NCI-H187 (cell line): Measurements from ENCODE around the gene ZNF12.
"Not testable (repeated sequence)": the region's sequence is repeated elsewhere in the genome, so short reads cannot be mapped to it uniquely, and the experiment has no call there.

Experiments used
- DNase-seq, 2 experiments: peaks; one replicate each; lab custom pipeline; 2025; lab: John Stamatoyannopoulos, UW

ZNF12 gene

DNA sequence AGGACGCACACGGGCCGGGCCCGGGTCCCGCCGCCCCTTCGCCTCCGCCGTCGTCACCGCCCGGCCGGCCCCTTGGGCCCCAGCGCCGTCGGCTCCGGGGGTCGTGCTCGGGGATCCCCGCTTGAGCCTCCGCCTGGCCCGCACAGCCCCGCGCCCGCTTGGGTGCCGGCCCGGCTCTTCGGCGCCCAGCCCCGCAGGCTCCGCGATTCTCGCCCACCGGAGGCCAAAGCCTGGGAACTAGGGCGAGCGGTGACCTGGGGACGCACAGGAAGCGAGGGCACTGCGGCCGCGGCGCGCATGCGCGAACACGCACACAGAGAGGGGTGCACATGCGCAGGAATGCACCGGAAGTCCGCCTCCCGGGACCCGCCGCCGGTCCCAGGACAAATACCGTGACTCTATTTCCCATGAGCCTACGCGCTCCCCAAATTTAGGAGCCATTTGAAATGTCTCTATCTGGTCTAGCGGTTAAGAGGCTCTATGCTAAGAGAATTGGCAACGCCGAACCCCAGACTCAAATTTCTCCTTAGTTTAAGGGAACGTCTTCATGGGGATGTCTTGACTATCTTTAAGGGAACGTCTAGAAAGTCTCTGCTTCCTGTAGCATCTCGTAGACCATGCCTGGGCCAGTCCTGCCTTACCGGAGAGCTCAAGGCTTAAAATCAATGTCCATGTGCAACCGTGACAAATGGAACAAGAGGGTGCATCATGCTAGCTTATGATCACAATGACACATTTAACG is at the start of gene ZNF12:
TSS of gene ZNF12 (minus strand) at position 282 of the 742 bp plus-strand sequence. CDS start 1,774 bp downstream, outside the sequence.
- DNase-seq = peak; percentile 66 to 80

GRCh38 chr7:6753964-6754363 is 47.2 kb upstream of the ZNF12 start, which contains the start of gene RSPH10B2:
RSPH10B2 (plus strand) TSS chr7:6754103; CDS start chr7:6757678, 3,575 bp downstream.
- not testable (repeated sequence) for DNase-seq

GRCh38 chr7:6750173-6750572 is 43.4 kb upstream of the ZNF12 start:
- DNase-seq = not testable (repeated sequence)

DNA sequence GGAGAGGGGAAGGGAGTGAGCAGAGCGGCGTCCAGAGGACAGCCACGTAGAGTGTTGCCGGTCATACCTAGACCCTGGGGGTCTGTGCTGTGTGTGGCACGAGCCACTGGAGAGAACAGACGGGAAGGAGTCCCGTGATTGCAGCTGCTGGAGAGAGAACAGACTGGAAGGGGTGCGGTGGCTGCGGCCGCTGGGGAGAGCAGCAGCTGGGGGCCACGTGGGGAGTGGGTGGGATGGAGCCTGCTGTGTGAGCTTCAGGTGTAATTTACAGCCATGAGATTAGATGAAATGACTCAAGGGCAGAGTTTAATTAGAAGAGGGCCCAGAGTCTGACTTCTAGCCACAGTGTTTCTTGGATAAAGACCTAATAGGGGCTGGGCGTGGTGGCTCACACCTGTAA is 42.6 kb upstream of the ZNF12 start:
- DNase-seq = not testable (repeated sequence)

GRCh38 chr7:6744410-6745100 is 37.8 kb upstream of the ZNF12 start:
- DNase-seq = not testable (repeated sequence)

GRCh38 chr7:6738415-6738814 is 31.7 kb upstream of the ZNF12 start:
- DNase-seq = not testable (repeated sequence)

- no peak for DNase-seq
Measured at GRCh38 chr7:6730343-6730633, 23.5 kb upstream of the ZNF12 start.

- DNase-seq = peak in 1 of 2 experiments; percentile 45
Measured at GRCh38 chr7:6729492-6730342, 23.0 kb upstream of the ZNF12 start.

DNA sequence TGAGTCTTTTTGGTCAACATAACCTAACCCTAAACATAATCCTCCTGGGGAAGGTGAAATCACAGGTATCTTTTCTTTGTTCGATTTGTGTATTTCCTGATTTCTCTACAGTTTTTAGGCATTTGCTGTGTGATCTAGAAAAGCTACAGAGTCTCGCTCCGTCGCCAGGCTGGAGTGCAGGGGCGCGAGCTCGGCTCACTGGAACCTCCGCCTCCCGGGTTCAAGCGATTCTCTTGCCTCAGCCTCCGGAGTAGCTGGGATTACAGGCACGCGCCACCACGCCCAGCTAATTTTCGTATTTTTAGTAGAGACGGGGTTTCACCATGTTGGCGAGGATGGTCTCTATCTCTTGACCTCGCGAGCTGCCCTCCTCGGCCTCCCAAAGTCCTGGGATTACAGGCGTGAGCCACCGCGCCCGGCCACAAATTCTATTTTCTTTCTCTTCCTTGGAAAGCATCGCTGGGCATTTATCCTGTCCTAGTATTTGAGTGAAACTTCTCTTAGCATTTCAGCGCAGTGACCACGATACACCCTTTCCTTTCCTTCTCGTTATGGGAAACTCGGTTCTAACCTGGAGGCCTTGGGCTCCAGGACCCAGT is 22.2 kb upstream of the ZNF12 start:
- DNase-seq = not testable (repeated sequence)

- DNase-seq = no peak
Measured at GRCh38 chr7:6727663-6728062, 20.9 kb upstream of the ZNF12 start.

GRCh38 chr7:6726341-6726740 is 19.6 kb upstream of the ZNF12 start:
- not testable (repeated sequence) for DNase-seq

DNA sequence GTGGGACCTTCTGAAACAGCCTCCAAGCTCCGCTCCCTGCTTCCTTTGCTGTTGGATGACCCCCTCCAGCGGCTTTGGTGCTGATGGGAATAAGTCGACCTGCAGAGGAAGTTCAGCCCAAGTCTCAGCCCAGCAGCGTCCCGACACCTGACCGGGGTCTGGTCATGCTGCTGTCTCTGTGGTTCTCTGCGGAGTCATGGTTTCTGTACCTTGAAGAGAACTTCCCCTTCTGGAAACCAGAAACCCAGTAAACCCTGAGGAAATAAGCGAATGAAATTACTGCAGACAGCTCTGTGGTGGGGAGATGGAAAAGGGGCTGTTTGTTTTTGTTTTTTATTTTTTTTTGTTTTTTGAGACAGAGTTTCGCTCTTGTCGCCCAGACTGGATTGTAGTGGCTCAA is 18.3 kb upstream of the ZNF12 start:
- no peak for DNase-seq

GRCh38 chr7:6724351-6724750 is 17.6 kb upstream of the ZNF12 start:
- DNase-seq = not testable (repeated sequence)

- no peak for DNase-seq
Measured at GRCh38 chr7:6718124-6718523, 11.4 kb upstream of the ZNF12 start.

DNA sequence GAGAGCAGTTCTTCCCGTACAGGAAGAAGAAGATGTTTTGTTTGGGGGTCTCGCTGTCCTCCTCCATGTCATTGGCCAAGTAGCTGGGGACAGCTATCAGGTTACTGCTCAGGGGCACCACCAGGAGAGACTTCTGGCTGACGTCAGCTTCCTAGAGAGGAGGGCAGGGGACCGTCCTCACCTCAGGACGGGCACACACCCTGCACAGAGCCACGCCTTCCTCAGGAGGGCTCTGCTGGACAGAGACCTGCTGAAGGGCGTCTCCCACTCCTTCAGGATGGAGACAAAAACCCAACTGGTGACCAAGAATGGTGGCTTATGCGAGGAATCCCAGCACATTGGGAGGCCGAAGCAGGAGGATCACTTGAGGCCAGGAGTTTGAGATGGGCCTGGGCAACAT is 9.2 kb upstream of the ZNF12 start:
- not testable (repeated sequence) for DNase-seq

- no peak for DNase-seq
Measured at GRCh38 chr7:6714360-6714759, 7.6 kb upstream of the ZNF12 start.

GRCh38 chr7:6709808-6710207 is 3.1 kb upstream of the ZNF12 start:
- DNase-seq = no peak

- DNase-seq = no peak
Measured at GRCh38 chr7:6708304-6708703, 1.6 kb upstream of the ZNF12 start.

DNA sequence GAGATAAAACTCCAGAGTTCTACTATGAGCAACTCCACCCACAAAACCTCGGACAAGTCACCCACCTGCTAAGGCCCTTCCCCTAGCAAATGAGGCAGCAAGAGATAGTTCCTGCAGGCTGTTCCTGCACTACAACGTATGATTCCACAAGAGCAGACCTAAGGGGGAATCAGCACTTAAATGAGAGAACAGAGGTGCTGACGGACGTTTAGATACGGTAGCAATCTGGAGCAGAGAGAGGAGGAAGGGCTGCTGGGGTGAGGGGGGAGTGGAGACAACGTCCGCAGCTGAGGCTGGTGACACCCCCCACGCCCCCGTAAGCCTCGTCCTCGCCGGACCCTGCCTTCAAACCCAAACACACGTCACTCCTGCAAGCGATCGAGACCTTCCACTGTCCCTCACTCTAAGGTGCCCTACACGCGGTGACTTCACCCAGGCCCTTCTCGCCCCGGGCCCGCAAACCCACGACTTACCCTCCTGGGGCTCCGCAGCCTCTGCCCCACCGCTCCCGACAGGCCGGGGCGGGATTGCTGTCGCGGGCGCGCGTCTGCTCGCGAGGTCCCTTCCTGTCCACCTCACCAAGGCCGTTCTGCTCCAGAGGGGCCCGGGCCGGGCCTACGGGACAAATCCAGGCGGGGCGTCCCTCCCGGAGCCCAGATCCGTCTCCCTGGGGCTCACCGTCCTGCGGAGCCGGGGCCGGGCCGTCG is 635 bp downstream of the ZNF12 start:
- DNase-seq = no peak

DNA sequence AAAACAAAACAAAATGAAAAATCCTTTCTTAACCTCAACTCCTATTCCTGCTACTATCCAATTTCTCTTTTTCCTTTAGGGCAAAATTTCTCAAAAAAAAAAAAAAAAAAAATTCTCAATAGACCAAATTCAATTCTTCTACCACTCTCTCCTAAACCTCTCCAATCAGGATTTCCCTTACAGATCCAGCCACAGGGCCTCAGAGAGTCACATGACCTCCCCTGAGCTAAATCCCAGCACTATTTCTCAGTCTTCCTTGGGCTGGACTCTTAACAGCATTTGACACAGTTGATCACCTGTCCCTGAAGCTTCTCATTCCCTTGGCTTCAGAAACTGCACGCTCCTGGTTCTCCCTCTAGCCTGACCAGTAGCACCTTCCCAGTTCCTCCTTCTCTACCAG is 4.9 kb downstream of the ZNF12 start:
- no peak for DNase-seq

DNA sequence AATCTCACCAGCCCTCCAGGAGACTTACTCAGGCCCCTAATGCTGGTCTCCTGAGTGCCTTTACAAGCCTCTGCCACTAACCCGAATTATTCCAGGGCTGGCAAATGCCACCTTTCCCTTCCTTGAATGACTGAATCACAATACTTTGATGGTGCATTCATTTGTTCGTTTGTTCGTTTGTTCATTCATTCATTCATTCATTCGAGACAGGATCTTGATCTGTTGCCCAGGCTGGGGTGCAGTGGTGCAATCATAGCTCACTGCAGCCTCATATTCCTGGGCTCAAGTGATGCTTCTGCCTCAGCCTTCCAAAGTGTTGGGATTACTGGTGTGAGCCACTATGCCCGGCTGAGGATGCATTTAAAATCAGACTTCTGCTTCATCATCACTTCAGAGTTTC is 6.0 kb downstream of the ZNF12 start:
- DNase-seq = no peak
